IPS-NIHi7 (cell line): ENCODE measurements around the gene SPRR2B.
"Not testable (repeated sequence)": the region's sequence is repeated elsewhere in the genome, so short reads cannot be mapped to it uniquely, and the experiment has no call there.

ENCODE experiments used
- DNase-seq: peaks from one replicate; pipeline ENCODE4 v3.0.0; 2012; ENCODE audit warnings: mixed read lengths; ENCODE audit errors: extremely low spot score

Gene SPRR2B

GRCh38 chr1:153071511-153071910, at the start of gene SPRR2B:
TSS of gene SPRR2B (minus strand) at chr1:153071611. CDS start at chr1:153070839, 772 bp downstream.
- DNase-seq = no peak

GRCh38 chr1:153120945-153121344, 49.5 kb upstream of the SPRR2B start:
- DNase-seq = no peak

GRCh38 chr1:153119491-153119971, 48.1 kb upstream of the SPRR2B start:
- DNase-seq = no peak

- not testable (repeated sequence) for DNase-seq
These were observed 43.9 kb upstream of the SPRR2B start for GRCh38 chr1:153115264-153115663.

- DNase-seq = no peak
These were observed 42.0 kb upstream of the SPRR2B start, which contains the start of gene SPRR2F for GRCh38 chr1:153113416-153113815. TSS of gene SPRR2F (minus strand) at chr1:153113516. CDS start at chr1:153112733, 783 bp downstream.

- DNase-seq = not testable (repeated sequence)
These were observed 41.0 kb upstream of the SPRR2B start for GRCh38 chr1:153112454-153112853.

GRCh38 chr1:153100245-153100644, 28.8 kb upstream of the SPRR2B start:
- no peak for DNase-seq

GRCh38 chr1:153099461-153100045, 28.1 kb upstream of the SPRR2B start:
- no peak for DNase-seq

- DNase-seq = no peak
These were observed 24.4 kb upstream of the SPRR2B start for GRCh38 chr1:153095764-153096163.

GRCh38 chr1:153094426-153094825, 23.0 kb upstream of the SPRR2B start, which contains the start of gene SPRR2E:
TSS of gene SPRR2E (minus strand) at chr1:153094526. CDS start at chr1:153093751, 775 bp downstream.
- DNase-seq = no peak

GRCh38 chr1:153087652-153088051, 16.2 kb upstream of the SPRR2B start:
- DNase-seq = no peak

- DNase-seq = no peak
These were observed 10.3 kb upstream of the SPRR2B start for GRCh38 chr1:153081736-153082135.

- DNase-seq = no peak
These were observed 1.7 kb upstream of the SPRR2B start for GRCh38 chr1:153072806-153073726.

GRCh38 chr1:153070243-153070642, 1.2 kb downstream of the SPRR2B start:
- no peak for DNase-seq

GRCh38 chr1:153058826-153059784, 12.3 kb downstream of the SPRR2B start:
- peak; percentile 8 for DNase-seq

- no peak for DNase-seq
These were observed 13.3 kb downstream of the SPRR2B start for GRCh38 chr1:153058154-153058553.

GRCh38 chr1:153057375-153057774, 14.0 kb downstream of the SPRR2B start, which contains the start of gene SPRR2A:
TSS of gene SPRR2A (minus strand) at chr1:153057512. CDS start at chr1:153056735, 777 bp downstream.
- no peak for DNase-seq

GRCh38 chr1:153056111-153056510, 15.3 kb downstream of the SPRR2B start:
- DNase-seq = not testable (repeated sequence)

- DNase-seq = no peak
These were observed 22.2 kb downstream of the SPRR2B start for GRCh38 chr1:153049211-153049610.

- DNase-seq = no peak
These were observed 30.3 kb downstream of the SPRR2B start, which contains the start of gene SPRR2D for GRCh38 chr1:153040950-153041631. TSS of gene SPRR2D (minus strand) at chr1:153041120. CDS start at chr1:153040346, 774 bp downstream.

GRCh38 chr1:153035211-153035610, 36.2 kb downstream of the SPRR2B start:
- DNase-seq = no peak
